ENCODE data around the gene MADCAM1. TPM values are rescaled to one million over a fixed set of nuclear protein-coding genes. Genes with fewer than 3 reads are reported as not detected.

Gene MADCAM1
- total RNA-seq, 2 experiments from 2014 or later, result 0.21 TPM; not detected in 1

GRCh38 chr19:538641-539428 lies 42.5 kb downstream of the MADCAM1 start:
- no peak for DNase-seq
- Mint-ChIP-seq H3K27me3 (no peaks in the 10 kb centered on the region), H3K4me3 (no peak overlapping the region), H3K27ac (no peak overlapping the region), H3K4me1 (peaks cover 13% of the 10 kb centered on the region), H3K9me3 (no peaks in the 10 kb centered on the region), H3K36me3 (no peaks in the 10 kb centered on the region)

DNA sequence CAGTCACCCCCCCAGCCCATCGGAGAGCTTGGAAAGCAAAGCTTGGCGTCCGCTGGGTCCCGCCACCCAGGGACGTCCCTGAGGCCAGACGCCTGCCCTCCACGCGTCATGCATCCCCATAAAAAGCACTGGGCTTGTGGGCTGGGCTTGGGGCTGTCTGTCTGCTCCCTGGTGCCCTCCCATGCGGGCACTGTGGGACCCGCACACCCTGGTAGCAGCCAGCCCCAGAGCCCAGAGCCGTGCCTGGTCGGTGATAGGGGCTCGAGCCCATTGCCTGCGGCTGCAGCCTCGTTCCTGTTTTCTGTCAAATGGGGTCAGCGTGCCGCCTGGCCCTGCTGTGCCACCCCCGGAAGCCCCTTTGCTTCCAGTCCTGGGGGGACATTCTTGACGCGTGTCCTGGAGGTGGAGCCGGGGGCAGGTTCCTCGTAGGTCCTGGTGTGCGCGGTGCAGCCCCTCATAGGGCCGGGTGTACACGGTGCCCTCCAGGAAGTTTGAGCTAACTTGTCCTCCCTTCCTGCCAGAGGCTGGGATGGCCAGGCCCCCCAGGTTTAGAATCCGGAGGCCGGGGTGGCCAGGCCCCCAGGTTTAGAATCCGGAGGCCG lies 43.2 kb downstream of the MADCAM1 start:
- no peak for DNase-seq
- no peak overlapping the region for H3K4me3 Mint-ChIP-seq
- no peaks in the 10 kb centered on the region for H3K9me3 Mint-ChIP-seq
- no peaks in the 10 kb centered on the region for H3K36me3 Mint-ChIP-seq
- no peaks in the 10 kb centered on the region for H3K27me3 Mint-ChIP-seq
- H3K4me1 Mint-ChIP-seq, result peaks cover 8% of the 10 kb centered on the region
- H3K27ac Mint-ChIP-seq, result no peak overlapping the region

- no peak for DNase-seq
- H3K27ac Mint-ChIP-seq, result no peak overlapping the region
- H3K36me3 Mint-ChIP-seq, result no peaks in the 10 kb centered on the region
- no peak overlapping the region for H3K4me3 Mint-ChIP-seq
- peaks cover 12% of the 10 kb centered on the region for H3K4me1 Mint-ChIP-seq
- H3K27me3 Mint-ChIP-seq, result no peaks in the 10 kb centered on the region
- no peaks in the 10 kb centered on the region for H3K9me3 Mint-ChIP-seq
Observed at GRCh38 chr19:540867-541637, 44.8 kb downstream of the MADCAM1 start.

DNA sequence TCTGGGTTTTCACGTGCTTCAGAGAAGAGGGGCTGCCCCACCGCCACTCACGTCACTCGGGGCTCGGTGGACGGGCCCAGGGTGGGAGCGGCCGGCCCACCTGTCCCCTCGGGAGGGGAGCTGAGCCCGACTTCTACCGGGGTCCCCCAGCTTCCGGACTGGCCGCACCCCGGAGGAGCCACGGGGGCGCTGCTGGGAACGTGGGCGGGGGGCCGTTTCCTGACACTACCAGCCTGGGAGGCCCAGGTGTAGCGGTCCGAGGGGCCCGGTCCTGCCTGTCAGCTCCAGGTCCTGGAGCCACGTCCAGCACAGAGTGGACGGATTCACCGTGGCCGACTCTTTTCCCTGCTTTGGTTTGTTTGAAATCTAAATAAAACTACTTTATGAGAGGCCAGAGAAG lies 45.4 kb downstream of the MADCAM1 start:
- Mint-ChIP-seq H3K27me3 (no peaks in the 10 kb centered on the region), H3K4me1 (peaks cover 12% of the 10 kb centered on the region), H3K9me3 (no peaks in the 10 kb centered on the region), H3K27ac (no peak overlapping the region), H3K36me3 (no peaks in the 10 kb centered on the region), H3K4me3 (no peak overlapping the region)
- no peak for DNase-seq

DNA sequence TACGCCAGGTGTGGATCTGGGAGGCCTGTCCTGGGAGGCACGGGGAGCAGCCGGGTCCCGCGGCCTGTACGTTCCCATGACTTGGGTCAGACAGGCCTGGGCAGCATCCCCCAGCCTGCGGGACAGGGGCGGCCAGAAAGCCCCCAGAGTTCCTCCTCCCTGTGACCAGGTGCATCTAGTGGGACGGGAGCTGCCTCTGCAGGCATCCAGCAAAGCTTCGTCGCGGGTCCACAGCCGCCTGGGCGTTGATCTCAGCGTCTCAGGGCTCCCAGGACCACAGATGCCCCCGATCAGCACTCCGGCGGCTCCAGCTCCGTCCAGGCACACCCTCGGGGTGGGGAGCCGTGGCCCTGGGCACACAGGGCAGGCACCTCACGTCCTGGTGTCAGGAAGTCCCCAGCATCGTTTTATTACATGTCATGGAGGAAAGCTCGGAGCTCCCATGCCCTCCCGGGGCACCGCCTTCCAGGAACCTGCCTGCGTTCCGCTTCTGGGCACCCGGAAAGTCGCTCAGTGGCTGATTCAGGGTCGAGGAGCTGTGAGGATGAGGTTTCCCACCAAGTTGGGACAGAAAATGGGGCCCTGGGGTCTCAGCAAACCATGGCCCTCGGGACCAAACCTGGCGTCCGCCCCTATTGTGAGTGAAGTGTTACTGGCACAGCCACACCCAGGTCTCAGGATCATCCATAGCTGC lies 46.0 kb downstream of the MADCAM1 start:
- no peaks in the 10 kb centered on the region for H3K9me3 Mint-ChIP-seq
- no peaks in the 10 kb centered on the region for H3K27me3 Mint-ChIP-seq
- H3K4me3 Mint-ChIP-seq, result no peak overlapping the region
- H3K27ac Mint-ChIP-seq, result no peak overlapping the region
- no peaks in the 10 kb centered on the region for H3K36me3 Mint-ChIP-seq
- DNase-seq, result no peak
- peaks cover 12% of the 10 kb centered on the region for H3K4me1 Mint-ChIP-seq

DNA sequence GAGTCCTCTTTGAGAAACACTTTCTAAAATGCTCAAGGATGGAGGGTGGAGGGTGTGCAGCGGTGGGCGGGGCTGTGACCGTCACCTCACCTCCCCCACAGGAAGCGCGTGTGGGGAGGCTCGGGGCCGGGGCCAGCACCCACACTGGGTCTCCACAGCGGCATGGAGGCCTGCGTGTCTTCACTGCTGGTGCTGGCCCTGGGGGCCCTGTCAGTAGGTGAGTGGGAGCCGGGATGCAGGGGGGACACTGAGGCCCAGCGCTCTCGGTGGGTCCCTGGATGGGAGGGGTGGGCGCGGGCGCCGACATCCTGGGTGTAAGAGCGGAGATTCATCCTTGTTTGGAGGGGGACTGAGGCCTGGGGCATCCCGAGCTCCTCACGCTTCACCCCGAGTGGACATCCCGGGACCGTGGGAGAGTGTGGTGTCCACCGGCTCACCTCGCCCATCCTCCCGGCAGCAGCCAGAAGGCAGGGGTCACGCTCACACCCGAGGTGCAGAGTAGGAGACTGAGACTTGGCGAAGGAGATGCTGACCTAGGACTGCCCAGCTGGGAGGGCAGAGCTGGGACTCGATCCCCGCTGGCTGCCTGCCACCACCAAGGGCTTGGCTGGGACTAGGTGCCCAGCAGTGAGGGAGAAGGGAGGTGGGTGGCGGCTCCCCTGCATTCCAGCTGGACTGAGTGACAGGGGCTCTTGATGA lies 47.8 kb downstream of the MADCAM1 start, which contains the start of gene GZMM:
TSS of gene GZMM (plus strand) at position 144 of the 699 bp plus-strand sequence. CDS start at position 163, 19 bp downstream.
- Mint-ChIP-seq H3K9me3 (no peaks in the 10 kb centered on the region), H3K36me3 (no peaks in the 10 kb centered on the region), H3K4me3 (peak within 1 kb of the TSS; percentile 86), H3K4me1 (peaks cover 12% of the 10 kb centered on the region), H3K27me3 (no peaks in the 10 kb centered on the region), H3K27ac (peak within 1 kb of the TSS; percentile 91)
- peak; percentile 78 for DNase-seq

DNA sequence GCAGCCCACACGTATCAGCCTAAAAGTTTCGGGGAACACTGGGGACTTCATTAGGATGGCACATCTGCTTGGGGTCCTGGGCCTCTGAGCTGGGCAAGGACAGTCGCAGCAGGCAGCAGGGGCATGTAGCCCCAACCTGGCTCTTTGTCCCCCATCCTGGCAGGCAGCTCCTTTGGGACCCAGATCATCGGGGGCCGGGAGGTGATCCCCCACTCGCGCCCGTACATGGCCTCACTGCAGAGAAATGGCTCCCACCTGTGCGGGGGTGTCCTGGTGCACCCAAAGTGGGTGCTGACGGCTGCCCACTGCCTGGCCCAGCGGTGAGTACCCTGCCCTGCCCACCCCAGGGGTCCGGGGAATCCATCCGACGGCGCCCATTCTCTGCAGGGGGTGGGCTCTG lies 50.8 kb downstream of the MADCAM1 start:
- Mint-ChIP-seq H3K4me3 (no peak overlapping the region), H3K27me3 (no peaks in the 10 kb centered on the region), H3K36me3 (no peaks in the 10 kb centered on the region), H3K27ac (no peak overlapping the region), H3K4me1 (peaks cover 12% of the 10 kb centered on the region), H3K9me3 (no peaks in the 10 kb centered on the region)
- DNase-seq, result no peak

- no peak for DNase-seq
- Mint-ChIP-seq H3K4me3 (no peak overlapping the region), H3K27ac (no peak overlapping the region), H3K36me3 (no peaks in the 10 kb centered on the region), H3K4me1 (peaks cover 12% of the 10 kb centered on the region), H3K9me3 (no peaks in the 10 kb centered on the region), H3K27me3 (no peaks in the 10 kb centered on the region)
Observed at GRCh38 chr19:547836-548720, 51.8 kb downstream of the MADCAM1 start.

DNA sequence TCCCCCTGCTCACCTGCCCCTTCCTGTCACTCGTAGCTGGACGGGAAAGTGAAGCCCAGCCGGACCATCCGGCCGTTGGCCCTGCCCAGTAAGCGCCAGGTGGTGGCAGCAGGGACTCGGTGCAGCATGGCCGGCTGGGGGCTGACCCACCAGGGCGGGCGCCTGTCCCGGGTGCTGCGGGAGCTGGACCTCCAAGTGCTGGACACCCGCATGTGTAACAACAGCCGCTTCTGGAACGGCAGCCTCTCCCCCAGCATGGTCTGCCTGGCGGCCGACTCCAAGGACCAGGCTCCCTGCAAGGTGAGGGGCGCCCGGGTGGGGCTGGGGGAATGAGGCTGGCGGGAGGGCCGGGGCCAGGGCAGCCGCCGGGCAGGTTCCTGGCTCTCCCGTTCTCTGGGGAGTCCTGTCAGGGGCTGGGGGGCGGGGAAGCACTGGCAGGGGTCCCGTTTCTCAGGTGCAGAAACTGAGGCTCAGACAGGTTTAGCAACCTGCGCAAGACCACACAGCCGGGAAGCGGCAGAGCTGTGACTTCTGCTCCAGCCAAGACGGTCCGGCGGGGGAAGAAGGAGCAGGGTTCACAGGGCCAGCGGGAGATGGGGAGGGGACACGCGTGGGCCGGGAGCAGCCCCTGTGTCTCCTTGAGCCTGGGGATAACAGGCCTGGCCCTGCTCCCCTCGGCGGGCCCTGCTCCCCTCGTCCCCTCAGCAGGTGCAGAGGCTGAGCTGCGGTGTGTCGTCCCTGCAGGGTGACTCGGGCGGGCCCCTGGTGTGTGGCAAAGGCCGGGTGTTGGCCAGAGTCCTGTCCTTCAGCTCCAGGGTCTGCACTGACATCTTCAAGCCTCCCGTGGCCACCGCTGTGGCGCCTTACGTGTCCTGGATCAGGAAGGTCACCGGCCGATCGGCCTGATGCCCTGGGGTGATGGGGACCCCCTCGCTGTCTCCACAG lies 52.9 kb downstream of the MADCAM1 start:
- H3K4me1 Mint-ChIP-seq, result peaks cover 6% of the 10 kb centered on the region
- H3K36me3 Mint-ChIP-seq, result no peaks in the 10 kb centered on the region
- H3K27ac Mint-ChIP-seq, result no peak overlapping the region
- H3K4me3 Mint-ChIP-seq, result no peak overlapping the region
- no peak for DNase-seq
- no peaks in the 10 kb centered on the region for H3K9me3 Mint-ChIP-seq
- no peaks in the 10 kb centered on the region for H3K27me3 Mint-ChIP-seq

- H3K4me1 Mint-ChIP-seq, result no peaks in the 10 kb centered on the region
- peaks cover 3% of the 10 kb centered on the region for H3K27me3 Mint-ChIP-seq
- no peak for DNase-seq
- H3K9me3 Mint-ChIP-seq, result no peaks in the 10 kb centered on the region
- H3K4me3 Mint-ChIP-seq, result no peak overlapping the region
- no peaks in the 10 kb centered on the region for H3K36me3 Mint-ChIP-seq
- no peak overlapping the region for H3K27ac Mint-ChIP-seq
Observed at GRCh38 chr19:554817-555216, 58.5 kb downstream of the MADCAM1 start.

Data from activated naive CD8-positive, alpha-beta T cell treated with anti-CD3 and anti-CD28 coated beads for 36 hours (primary cell).